Hematopoietic multipotent progenitor cell treated with erythropoietin and hydrocortisone succinate and interleukin-3 and kit ligand, for 4 days (in vitro differentiated cells): ENCODE measurements around the gene ASPDH.
"Not testable (repeated sequence)": the region's sequence is repeated elsewhere in the genome, so short reads cannot be mapped to it uniquely, and the experiment has no call there.

Source experiments
- DNase-seq: peaks from one replicate; pipeline ENCODE4 v3.0.0-alpha.2; 2015

Gene ASPDH

GRCh38 chr19:50547385-50548190 is 33.9 kb upstream of the ASPDH start:
- no peak for DNase-seq

GRCh38 chr19:50546527-50547221 is 33.0 kb upstream of the ASPDH start:
- no peak for DNase-seq

DNA sequence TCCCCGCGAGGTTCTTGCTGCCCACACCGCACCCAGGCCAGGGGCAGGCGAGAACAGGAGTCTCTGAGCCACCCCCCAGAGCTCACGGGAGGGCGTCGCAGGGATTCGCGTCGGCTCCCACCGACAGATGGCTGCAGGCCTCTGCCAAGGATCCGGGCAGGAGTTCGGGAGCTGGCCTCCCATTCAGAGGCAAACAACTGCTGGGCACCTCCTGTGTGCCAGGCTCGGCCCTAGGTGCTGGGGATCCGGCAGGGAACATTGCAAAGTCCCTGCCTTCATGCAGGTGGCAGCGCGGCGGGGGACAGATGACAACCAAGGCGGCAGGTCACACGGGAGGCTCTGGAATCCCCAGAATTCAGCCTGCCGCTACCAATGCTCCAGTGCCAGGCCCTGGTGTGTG is 29.2 kb upstream of the ASPDH start:
- no peak for DNase-seq

DNA sequence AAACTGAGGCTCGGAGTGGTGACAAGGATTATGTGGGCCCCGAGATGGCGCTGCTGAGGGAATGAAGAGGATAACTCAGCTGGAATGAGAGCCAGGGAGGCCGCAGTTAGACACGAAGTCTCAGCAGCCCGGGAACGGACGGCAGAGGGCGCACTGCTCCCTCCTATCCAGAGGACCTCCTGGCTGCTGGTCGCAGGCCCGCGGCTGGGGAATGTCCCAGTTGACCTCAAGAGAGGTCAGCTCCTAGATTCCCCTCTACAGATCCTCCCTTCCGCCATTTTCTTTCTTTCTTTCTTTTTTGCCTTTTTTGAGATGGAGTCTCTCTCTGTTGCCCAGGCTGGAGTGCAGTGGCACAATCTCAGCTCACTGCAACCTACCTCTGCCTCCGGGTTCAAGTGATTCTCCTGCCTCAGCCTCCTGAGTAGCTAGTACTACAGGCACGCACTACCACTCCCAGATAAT is 24.1 kb upstream of the ASPDH start:
- peak; percentile 88 for DNase-seq

DNA sequence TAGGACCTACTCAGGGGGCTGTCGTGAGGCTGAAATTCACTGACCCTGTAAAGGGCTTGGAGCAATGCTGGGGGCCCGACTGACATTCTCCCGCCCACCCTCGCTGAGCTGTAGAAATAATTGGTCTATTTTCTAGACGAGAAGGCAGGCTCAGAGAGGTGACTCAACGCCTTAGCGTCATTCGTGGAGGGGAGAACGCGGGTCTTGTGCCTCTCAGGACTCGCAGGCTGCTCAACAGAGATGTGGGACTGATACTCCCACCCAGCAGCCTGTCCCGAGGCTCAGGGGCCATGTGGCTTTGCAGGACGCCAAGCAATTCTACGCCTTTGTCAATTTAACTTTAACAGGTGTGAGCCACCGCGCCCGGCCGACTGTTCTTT is 23.6 kb upstream of the ASPDH start:
- no peak for DNase-seq

DNA sequence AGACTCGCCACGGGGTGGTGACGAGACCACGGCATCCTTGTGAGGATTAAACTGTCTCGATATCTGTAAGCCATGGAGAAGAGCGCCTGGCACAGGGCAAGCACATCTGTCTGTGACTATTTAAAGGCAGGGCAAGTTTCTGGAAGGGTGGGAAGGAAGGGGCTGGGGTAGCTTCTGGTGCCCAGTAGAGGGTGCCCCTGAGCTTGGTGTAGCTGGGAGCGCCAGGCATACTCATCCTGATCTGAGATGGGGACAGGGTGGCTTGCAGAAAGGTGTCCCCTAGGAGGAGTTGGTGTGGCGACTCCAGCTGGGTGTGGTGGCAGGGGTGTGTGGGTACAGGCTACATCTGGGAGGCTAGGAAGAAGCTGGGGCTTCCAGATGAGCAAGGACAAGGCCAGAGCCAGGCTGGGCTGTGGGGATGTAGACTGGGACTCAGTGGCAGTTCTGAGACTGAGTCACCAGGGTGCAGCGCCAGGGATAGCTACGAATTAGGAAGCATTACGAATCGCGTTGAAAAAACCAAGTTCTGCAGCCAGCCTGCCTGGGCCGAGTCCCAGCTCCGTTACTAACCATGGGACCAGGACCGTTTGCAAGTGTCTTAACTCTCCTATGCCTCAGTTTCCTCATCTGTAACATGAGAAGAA is 23.1 kb upstream of the ASPDH start:
- no peak for DNase-seq

DNA sequence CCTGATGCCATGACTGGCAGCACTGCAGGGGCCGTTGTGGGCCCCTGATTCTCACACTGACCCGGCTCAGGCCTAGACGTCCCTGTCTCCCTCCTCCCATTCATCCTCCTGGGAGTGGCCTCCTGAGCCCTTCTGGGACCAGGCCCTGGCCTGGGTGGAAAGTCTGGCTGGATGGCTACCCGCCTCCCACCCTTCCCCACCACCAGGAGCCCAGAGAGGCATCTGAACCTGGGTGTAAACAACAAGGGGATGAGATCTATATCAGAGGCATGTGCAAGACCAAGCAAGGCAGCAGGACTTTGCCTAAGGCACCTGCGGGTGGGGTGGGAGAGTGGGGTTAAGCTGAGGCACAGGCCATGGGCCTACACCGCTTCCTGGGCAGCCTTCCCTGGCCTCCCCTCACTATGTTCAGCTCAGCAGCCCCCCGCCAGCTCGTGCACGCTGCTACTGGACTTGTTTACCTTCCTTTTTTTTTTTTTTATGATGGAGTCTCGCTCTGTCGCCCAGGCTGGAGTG is 22.0 kb upstream of the ASPDH start:
- DNase-seq = no peak

- no peak for DNase-seq
These were observed 20.8 kb upstream of the ASPDH start for GRCh38 chr19:50534478-50534877.

GRCh38 chr19:50532952-50533351 is 19.2 kb upstream of the ASPDH start:
- no peak for DNase-seq

- no peak for DNase-seq
These were observed 17.5 kb upstream of the ASPDH start for GRCh38 chr19:50531171-50531612.

- DNase-seq = not testable (repeated sequence)
These were observed 14.3 kb upstream of the ASPDH start for GRCh38 chr19:50528052-50528451.

DNA sequence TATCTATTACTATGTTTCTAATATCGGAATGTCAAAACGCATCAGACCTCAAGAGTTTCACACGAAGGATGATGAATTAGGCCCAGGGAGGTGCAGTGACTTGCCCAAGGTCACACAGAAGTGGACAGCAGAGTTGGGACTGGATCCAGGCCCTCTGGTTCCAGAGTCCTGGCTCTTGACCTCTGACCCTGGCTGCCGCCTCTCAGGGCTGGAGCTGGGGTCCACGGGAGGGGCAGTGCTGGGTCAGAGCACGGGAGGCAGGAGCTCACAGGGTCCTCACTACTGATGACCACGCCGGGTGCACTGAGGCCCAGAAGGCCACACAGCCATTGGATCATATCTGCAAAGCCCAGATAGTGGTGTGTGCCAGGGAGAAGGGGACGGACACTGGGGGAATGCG is 9.2 kb upstream of the ASPDH start:
- DNase-seq = no peak

- no peak for DNase-seq
These were observed 7.2 kb upstream of the ASPDH start for GRCh38 chr19:50520822-50521465.

DNA sequence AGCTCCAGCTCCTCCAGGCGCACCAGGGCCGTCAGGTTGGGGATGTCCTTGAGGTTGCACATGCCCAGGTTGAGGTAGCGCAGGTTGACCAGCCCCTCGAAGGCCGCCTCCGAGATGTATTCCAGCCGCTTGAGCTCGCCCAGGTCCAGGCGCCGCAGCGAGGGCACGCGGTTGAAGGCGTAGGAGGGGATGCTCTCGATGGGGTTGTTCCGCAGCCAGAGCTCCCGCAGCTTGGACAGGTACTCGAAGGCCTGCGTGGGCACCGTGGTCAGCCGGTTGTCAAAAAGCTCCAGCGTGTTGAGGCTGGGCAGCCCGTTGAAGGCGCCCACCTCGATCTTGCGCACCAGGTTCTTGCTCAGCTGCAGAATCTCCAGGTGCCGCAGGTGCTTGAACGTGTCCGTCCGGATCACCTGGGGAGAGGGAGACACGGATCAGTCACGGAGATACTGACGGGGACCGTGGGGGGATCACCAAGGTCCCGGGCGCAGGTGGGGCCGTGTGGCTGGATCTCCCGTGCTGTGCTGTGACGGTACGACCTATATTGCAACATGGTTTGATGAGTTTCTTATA is 5.4 kb upstream of the ASPDH start:
- no peak for DNase-seq

- DNase-seq = no peak
These were observed 4.6 kb upstream of the ASPDH start for GRCh38 chr19:50518091-50519005.

DNA sequence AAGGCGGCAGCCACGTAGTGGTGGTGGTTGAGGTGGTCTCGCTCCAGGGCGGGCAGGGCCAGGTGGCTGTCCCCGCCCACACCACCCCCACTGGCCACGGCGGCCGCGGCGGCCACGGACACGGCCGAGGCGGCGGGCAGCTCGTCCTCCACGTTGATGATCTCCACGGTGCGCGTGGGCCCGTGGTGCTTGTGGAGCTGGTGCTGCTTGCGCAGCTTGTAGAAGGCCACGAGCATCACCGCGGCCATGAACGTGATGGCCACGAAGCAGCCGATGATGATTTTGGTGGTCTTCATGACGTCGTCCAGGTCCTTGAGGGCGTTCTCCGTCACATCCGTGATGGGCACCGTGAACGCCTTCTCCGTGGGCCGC is 4.0 kb upstream of the ASPDH start:
- no peak for DNase-seq

GRCh38 chr19:50516964-50517703 is 3.4 kb upstream of the ASPDH start:
- no peak for DNase-seq

GRCh38 chr19:50516456-50516855 is 2.7 kb upstream of the ASPDH start:
- no peak for DNase-seq

- DNase-seq = no peak
These were observed 1.5 kb upstream of the ASPDH start for GRCh38 chr19:50515168-50515561.

- DNase-seq = no peak
These were observed 844 bp upstream of the ASPDH start for GRCh38 chr19:50514346-50515167.
